Activated CD4-positive, alpha-beta T cell treated with anti-CD3 and anti-CD28 coated beads, Interleukin-2, amount 50 U/mL, for 24 hours (primary cell): ENCODE data around the gene PNKD.

ENCODE experiments used
- DNase-seq, 2 donors: peaks; one replicate each; pipeline ENCODE4 v3.0.0-alpha.2; 2020; ENCODE audit warnings: low read depth in 1 of 2, low spot score in 1 of 2

The PNKD gene

GRCh38 chr2:218369330-218369729 lies 99.0 kb downstream of the PNKD start:
- no peak for DNase-seq

GRCh38 chr2:218370410-218371063 lies 100.2 kb downstream of the PNKD start:
- DNase-seq = no peak

- DNase-seq = no peak
Measured at GRCh38 chr2:218371983-218372350, 101.6 kb downstream of the PNKD start.

- DNase-seq = no peak
Measured at GRCh38 chr2:218374795-218375194, 104.5 kb downstream of the PNKD start.

- DNase-seq = no peak
Measured at GRCh38 chr2:218375212-218375611, 104.9 kb downstream of the PNKD start.

GRCh38 chr2:218378053-218378452 lies 107.7 kb downstream of the PNKD start:
- DNase-seq = no peak

GRCh38 chr2:218381916-218382366 lies 111.6 kb downstream of the PNKD start, which contains the start of gene SLC11A1:
SLC11A1 (plus strand) TSS chr2:218382273; CDS start chr2:218382369, 96 bp downstream.
- DNase-seq = no peak

- no peak for DNase-seq
Measured at GRCh38 chr2:218382785-218383184, 112.5 kb downstream of the PNKD start.

- no peak for DNase-seq
Measured at GRCh38 chr2:218383892-218384519, 113.7 kb downstream of the PNKD start.

- no peak for DNase-seq
Measured at GRCh38 chr2:218384975-218385374, 114.7 kb downstream of the PNKD start.

GRCh38 chr2:218386505-218387368 lies 116.4 kb downstream of the PNKD start:
- no peak for DNase-seq

GRCh38 chr2:218387369-218388194 lies 117.3 kb downstream of the PNKD start:
- no peak for DNase-seq

GRCh38 chr2:218389333-218390150 lies 119.2 kb downstream of the PNKD start:
- no peak for DNase-seq

GRCh38 chr2:218391202-218391601 lies 120.9 kb downstream of the PNKD start:
- DNase-seq = no peak

- no peak for DNase-seq
Measured at GRCh38 chr2:218392459-218392858, 122.1 kb downstream of the PNKD start.

GRCh38 chr2:218392891-218393462 lies 122.7 kb downstream of the PNKD start:
- no peak for DNase-seq

GRCh38 chr2:218393750-218394290 lies 123.5 kb downstream of the PNKD start:
- DNase-seq = no peak

- no peak for DNase-seq
Measured at GRCh38 chr2:218394298-218395089, 124.2 kb downstream of the PNKD start.

- no peak for DNase-seq
Measured at GRCh38 chr2:218395090-218395444, 124.7 kb downstream of the PNKD start.
